8988T (cell line): ENCODE data around the gene HOXB8.

ENCODE experiments used
- DNase-seq: peaks from one replicate; pipeline ENCODE4 v3.0.0; 2011

HOXB8 gene

DNA sequence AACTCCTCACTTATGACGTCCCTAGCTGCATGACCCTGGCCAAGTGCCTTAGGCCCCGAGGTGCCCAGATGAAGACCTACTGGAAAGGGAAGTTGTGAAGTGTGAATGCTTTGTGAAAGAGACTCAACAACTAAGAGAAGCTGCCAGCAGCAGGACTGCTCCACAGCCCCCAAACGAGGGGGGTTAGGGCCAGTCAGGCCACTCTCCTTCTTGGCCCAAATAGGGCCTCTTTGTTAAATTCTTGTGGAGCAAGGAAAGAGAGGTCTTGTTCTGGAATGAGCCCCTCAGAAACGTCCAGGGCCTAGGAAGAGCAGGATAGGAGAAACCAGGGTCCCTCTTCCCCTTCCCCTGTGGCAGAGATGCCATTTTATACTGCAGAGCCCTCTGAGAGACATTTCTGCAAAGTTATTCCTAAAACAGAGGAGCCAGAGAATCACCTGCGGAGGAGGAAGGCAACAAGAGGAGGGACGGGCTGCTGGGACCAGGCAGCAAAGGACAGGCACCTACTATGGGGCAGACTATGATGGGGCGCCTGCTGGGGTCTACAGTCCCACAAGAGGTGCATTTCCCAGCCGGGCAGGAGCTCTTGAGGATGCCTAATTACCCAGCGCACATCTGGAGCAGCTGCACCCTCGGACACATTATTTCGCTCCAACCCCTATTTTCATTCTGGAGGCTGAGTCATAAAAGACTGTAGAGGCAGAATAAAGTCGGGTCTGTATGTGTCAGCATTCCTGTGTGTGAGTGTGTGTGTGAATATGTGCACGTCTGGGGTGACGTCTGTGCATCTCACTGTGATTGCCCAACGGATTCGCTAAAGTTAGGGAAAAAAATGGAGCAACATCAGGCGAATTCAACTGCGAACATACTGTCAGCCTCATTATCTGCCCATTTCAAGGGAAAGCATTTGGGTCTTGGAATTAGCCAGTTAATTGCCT is 22.5 kb upstream of the HOXB8 start:
- peak; percentile 78 for DNase-seq

DNA sequence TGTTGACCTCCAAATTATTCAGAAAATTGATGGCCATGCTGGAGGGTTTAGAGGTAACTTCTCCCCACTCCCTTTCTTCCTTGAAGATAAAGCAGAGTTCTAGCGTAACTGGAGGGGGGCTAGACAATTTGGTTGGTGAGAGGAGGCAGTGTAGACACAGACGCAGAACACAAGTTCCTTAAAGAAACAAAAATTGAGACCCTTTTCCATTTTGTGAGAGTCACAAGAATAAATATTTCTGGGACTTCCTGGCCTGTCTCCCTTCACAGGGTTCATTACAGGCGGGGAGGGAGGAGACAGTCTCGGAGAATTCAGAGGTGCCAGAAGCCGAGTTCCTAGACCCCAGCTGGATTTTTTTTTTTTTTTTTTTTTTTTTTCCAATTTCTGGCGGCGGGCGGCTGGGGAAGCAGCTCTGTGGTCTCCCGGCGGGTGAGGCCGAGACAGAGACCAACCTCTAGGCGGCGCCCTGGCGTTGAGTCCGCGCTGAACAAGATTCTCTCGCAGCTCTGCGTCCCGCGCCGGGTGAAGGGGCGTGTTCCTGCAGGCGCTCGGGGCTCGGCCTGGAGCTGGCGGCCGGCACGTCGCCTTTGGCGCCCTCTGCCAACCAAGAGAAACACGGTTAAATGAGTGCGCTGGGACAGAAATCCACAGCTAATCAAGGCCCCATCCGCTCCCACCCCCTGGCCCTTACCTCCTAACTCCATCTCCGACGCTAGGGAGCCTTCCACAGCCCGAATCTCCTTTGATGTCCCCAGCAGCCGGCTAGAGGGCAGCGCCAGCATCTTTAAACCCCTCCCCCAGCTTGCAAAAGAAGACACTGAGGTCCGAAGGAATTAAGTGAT is 21.3 kb upstream of the HOXB8 start:
- peak; percentile 41 for DNase-seq

- DNase-seq: peak; percentile 1
Measured at GRCh38 chr17:48634493-48635208, 19.6 kb upstream of the HOXB8 start.

DNA sequence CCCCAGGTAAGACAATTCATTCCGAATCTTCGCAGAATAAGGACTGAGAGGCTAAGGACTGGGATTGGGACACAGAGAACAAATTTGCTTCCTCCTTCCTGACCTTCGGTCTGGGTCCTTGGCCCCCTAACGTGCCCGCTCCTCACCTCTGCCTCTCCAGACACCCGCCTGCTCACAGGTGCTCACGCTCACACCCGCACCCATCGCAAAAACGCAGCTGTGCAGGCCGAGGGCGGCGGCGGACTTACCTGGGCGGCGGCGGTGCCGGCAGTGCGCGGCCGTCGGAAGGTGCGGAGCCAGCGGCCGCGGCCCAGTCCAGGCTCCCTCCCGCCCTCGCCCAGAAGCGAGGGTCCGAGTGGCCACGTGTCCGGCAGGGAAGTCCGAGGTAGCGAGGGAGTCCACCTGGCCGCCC is 18.2 kb upstream of the HOXB8 start:
- DNase-seq: no peak

GRCh38 chr17:48632579-48633265 is 17.6 kb upstream of the HOXB8 start:
- no peak for DNase-seq

DNA sequence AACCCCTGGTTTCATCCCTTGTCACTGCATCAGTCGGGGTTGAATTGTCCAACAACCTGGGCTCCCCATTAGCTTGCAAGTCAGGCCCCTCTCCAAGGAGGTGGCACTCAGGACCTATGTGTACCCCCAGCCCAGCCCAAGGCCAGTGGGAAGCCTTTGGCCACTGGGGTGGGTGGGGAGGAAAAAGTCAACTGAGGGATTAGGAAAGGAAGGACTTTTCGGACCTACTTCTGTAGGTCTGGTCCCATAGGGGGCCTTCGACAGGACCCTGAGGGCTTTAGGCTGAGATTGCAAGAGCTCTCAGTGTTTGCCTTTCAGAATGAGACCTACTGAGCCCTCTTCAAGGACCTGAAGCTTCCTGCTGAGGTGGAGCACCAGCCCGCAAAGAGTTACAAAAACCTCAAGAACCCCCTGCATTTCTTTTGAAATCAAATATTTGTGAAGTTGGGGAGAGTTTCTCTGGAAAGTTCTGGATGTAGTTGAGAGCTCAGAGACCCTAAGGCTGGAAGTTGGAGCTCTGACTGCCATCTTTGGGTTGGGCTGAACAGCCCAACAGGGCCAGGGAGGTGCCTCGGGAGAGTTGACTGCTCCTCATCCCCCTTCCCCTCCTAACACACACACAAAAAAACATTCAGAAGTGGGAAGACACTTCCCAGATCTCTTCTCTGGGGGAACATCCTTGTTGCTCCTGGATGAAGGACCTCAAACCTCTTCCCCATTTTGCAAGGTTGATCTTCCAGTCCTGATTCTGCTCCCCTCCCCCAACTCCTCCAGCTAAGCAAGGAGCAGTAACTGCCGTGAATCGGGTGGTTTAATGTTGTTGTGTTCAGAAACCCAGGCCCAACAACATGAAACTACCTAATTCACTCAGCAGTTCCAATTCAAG is 16.8 kb upstream of the HOXB8 start:
- DNase-seq: no peak

DNA sequence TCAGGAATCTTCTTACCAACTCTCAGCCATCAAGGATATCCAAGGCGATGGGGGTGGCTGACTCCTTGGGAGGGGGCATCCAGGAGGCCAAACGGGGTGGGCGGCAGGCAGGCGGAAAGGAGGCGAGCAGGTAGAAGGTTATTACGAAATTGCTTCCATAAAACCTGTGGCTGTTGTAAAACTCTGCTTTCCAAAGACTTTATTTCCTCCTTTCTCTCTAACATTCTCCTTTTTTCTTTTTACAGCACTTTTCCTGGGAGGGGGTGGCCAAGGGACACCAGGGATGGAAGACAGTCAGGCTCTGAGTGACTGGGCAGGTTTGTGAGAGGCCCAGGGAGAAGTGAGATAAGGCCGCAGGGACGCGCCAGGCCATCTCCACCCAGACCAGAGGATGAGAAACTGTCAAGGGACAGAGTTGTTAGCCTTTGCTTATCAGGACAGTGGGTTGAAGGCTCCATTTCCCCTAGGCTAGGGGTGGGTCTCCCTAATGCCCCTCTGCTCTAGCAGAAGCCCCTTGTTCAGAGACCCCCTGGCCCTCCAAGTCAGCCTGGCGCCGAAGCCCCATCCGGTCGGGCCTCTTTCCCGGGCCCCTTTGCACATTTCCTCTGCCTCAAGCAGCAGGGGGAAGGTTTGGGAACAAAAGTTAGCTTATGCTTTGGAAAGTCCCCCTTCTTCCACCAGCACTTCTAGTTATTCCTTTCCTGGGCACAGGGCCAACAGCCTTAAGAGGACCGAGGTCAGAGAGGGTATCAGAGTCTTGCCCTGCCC is 16.0 kb upstream of the HOXB8 start:
- no peak for DNase-seq

GRCh38 chr17:48630009-48630924 is 15.2 kb upstream of the HOXB8 start:
- no peak for DNase-seq

DNA sequence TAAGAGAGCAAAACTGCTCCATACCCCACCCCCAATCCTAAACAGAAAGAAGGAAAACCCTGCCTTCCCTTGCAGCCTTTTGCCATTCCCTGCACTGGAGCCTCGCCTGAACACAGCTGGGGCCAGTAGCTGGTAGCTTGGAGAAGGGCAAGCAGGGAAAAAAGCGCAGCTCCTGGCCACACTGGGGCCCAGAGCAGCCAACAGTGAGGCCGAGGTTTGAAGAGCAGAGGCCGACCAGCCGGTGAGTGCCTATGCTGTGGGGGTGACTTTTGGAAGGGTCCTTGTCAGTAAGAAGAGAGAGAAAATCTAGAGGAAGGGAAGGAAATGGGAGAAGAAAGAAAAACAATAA is 14.3 kb upstream of the HOXB8 start:
- no peak for DNase-seq

DNA sequence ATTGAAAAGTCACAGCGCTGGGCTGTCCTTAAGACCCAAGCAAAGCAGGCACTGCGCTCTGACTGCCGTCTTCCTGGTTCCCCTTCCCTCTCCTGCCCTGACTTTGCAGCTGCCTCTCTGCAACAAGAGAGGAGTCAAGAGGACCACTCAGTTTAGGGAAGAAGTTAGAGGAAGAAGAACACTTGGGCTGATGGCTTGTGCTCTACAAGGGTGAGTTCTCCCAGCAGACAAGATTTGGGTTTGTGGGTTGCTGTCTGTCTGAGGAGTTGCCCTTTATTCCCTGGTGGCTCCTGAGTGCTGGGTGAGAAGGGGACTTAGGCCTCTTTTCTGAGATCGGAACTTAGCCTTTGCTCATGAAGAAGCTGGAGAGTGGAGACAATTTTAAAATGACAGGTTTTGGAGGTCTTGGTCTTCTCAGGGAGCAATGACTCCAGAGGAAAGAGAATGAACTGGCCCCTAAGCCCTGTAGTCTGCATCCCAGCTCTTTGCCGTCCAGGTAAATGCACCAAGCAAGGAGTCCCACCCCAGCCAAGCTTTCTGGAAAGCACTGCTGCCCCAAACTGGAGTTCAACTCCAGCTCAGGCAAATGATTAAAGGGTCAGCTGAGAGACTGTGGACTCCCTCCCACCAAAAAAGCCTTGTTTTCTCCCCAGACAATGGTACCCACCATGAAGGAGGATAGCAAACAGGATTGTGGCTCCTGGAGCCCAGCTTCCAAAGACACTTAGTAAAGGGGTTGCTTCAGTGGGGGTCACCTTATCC is 13.7 kb upstream of the HOXB8 start:
- no peak for DNase-seq

- DNase-seq: no peak
Measured at GRCh38 chr17:48627623-48628521, 12.8 kb upstream of the HOXB8 start.

DNA sequence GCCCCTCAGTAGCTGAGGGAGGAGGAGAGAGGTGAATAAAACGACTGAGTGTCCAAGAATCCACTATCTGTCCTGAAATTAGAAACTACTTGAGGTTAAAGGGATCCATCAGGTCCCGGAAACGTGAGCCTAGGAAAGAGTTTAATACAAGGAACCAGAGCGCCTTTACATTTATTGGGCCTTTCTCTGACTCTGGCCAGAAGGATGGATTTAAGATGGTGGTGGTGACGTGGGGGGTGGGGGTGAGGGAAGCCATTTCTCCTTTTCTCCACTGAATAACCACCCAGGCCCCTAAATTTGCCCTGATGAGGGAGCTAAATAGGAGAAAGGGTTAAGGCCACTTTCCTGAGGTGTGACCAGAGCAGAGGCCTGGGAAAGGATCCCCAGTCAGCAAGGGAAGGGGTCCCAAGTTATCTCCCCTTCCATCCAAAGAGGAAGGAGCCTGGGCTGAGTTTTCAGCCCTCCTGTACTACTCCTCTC is 12.1 kb upstream of the HOXB8 start:
- no peak for DNase-seq

DNA sequence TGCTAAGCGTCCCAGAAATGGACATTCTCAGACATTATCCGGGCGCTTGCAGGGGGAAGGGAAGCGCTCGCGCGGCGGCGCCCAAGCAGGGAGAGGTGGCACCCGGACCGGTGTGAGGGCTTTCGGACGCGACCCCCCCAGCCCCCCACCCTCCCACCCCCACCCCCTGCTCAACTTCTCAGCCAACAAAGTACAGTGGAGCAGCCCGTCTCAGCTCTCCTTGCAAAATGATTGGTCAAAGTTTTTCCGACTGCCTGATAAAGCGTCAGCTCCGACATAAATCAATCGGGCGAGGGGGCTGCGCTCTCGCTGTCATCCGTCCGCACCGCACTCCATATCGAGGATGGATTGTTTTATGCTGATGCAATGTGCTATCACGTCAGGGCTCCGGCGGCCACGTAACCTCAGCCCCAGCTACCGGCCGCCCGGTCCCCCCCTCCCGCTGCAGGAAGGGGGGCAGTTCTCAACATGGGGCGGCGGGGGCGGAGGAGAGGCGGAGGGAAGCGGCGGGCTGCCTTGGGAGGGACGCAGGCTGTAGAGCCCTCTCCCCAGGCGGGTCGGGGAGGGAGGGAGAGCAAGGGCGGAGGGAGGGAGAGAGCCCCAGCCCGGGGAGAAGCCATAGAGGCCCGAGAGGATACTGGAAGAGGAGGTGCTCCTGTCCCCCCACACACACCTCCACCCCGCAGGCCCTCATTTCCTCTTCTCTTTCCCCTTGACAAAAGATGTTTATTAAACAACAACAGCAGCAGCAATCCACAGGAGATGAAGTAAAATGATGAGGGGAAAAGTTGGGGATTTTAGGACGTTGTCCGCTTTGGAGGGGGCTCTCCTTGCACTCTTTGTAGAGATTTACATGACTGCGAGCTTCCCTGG is 11.4 kb upstream of the HOXB8 start, which contains the start of gene HOXB9:
TSS of gene HOXB9 (minus strand) at position 114 of the 873 bp plus-strand sequence. CDS start at position 25, 89 bp downstream.
- DNase-seq: no peak

GRCh38 chr17:48625495-48626244 is 10.6 kb upstream of the HOXB8 start:
- DNase-seq: peak; percentile 69
